Sigmoid colon (tissue), 7 donors: Measurements from ENCODE around the gene NCKAP5. TPM values are rescaled to one million over a fixed set of nuclear protein-coding genes. Genes with fewer than 3 reads are reported as not detected.

ENCODE experiments used
- DNase-seq: peaks from one replicate; pipeline ENCODE4 v3.0.0-alpha.2; 2019
- H3K27ac ChIP-seq, 4 donors: fragments of 200-600 bp; sonication (generic); one replicate each; pipeline ENCODE4 v1.5.1; 2016 to 2019; ENCODE audit warnings: mild to moderate bottlenecking in 1 of 4
- H3K27me3 ChIP-seq, 3 donors: fragments of 200-600 bp; sonication (generic); one replicate each; pipeline ENCODE4 v1.5.1; 2019; ENCODE audit warnings: mild to moderate bottlenecking in 1 of 3
- H3K36me3 ChIP-seq, 4 donors: fragments of 200-600 bp; sonication (generic); one replicate each; pipeline ENCODE4 v1.5.1; 2016 to 2019
- H3K4me1 ChIP-seq, 4 donors: fragments of 200-600 bp; sonication (generic); one replicate each; pipeline ENCODE4 v1.5.1; 2017 to 2019
- H3K4me3 ChIP-seq, 4 donors: fragments of 200-600 bp; sonication (generic); one replicate each; pipeline ENCODE4 v1.5.1; 2017 to 2019; ENCODE audit warnings: mild to moderate bottlenecking in 2 of 4, moderate library complexity in 1 of 4
- H3K9me3 ChIP-seq, 4 donors: fragments of 200-600 bp in 3 of 4; sonication (generic) in 3 of 4; one replicate each; pipeline versions ENCODE4 v1.5.1 to v1.6.1; 2013 to 2019
- EP300 ChIP-seq, 4 donors: sonication (generic); formaldehyde crosslinking; IDR thresholded peaks; one replicate each; pipeline ENCODE4 v1.6.1; 2017; ENCODE audit warnings: antibody characterized with exemption in 4 of 4
- POLR2A ChIP-seq, 2 donors: fragments of 450-650 bp; IDR thresholded peaks; one replicate each; pipeline ENCODE4 v1.6.1; 2016; ENCODE audit warnings: antibody characterized with exemption in 2 of 2, mild to moderate bottlenecking in 2 of 2, moderate library complexity in 2 of 2
- POLR2AphosphoS5 ChIP-seq, 4 donors: sonication (generic); formaldehyde crosslinking; IDR thresholded peaks; one replicate each; pipeline ENCODE4 v1.6.1; 2017; ENCODE audit warnings: antibody characterized with exemption in 4 of 4
- WGBS, 2 donors: extraction: QIAGEN DNeasy Blood & Tissue Kit; methylation state at CpG; one replicate each; pipeline ENCODE4 v1.1.7; 2013; 5-methylcytosine and 5-hydroxymethylcytosine counted together
- intact Hi-C: fragments of 100-400 bp; cut with DNase I; formaldehyde crosslinking; loops from one replicate; pipeline ENCODE4 v1.15.1; 2023
- polyA plus RNA-seq, 3 donors: library from polyadenylated mRNA; stranded (reverse); fragments of 200-250 nt; gene quantifications; one replicate each; pipeline ENCODE4 v1.2.3, GENCODE V29; 2013
- total RNA-seq, 4 donors: library from RNA; depleted of rRNA; stranded (reverse); fragments of >200 nt; gene quantifications; one replicate each; pipeline ENCODE4 v1.1.0, GENCODE V29; 2016
- TF ChIP-seq, protein P1 (sequence below), 4 experiments: fragments of 450-650 bp in 3 of 4; fragments of 200-600 bp in 1 of 4; IDR thresholded peaks; one replicate each; pipeline ENCODE4 v1.5.1; 2016 to 2019; ENCODE audit warnings: antibody characterized with exemption in 4 of 4, mild to moderate bottlenecking in 3 of 4, moderate library complexity in 2 of 4
- donor health status: healthy with polysubstance abuse.
- donor health status: Bipolar disorder and iron deficiency.
- donor health status: healthy.

NCKAP5 gene
- total and polyA plus RNA-seq, 7 donors = under 0.01 to 3.7 (median 0.60) TPM

DNA sequence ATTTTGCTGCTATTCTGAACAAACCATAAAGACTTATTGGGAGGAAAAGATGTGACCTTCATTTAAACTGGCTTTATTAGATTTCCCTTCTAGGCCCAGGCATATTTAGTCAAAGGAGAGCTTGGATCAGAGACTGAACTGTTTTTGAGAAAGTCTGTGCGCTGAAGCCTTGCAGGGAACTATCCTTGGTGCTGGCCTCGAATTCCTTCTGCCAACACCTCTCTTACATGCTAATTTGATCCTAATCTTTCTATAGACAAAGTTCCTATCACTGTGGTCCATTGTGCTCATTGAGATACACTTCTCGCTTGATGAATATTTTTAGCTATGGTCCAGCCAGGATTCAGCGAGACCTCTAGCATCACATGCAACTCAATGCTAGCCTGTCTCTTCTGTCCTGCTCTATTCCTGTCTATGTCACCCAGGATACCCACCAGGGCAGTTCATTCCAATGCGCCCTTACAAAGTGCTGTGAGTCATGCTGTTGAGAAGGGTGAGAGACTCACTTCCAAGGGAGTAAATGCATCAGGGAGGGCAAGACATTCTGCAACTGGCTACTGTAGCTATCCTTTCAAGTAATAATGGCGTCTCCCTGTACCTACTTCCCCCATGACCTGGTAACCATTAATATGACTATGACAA, 541.6 kb downstream of the NCKAP5 start:
- no peak for TF ChIP-seq POLR2AphosphoS5 (IDR thresholded peaks at IDR 0.05)
- no peak for TF ChIP-seq EP300 (IDR thresholded peaks at IDR 0.05)
- TF ChIP-seq, protein P1, sequence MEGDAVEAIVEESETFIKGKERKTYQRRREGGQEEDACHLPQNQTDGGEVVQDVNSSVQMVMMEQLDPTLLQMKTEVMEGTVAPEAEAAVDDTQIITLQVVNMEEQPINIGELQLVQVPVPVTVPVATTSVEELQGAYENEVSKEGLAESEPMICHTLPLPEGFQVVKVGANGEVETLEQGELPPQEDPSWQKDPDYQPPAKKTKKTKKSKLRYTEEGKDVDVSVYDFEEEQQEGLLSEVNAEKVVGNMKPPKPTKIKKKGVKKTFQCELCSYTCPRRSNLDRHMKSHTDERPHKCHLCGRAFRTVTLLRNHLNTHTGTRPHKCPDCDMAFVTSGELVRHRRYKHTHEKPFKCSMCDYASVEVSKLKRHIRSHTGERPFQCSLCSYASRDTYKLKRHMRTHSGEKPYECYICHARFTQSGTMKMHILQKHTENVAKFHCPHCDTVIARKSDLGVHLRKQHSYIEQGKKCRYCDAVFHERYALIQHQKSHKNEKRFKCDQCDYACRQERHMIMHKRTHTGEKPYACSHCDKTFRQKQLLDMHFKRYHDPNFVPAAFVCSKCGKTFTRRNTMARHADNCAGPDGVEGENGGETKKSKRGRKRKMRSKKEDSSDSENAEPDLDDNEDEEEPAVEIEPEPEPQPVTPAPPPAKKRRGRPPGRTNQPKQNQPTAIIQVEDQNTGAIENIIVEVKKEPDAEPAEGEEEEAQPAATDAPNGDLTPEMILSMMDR (IDR thresholded peaks at IDR 0.05) = no peak
- TF ChIP-seq POLR2A (IDR thresholded peaks at IDR 0.05) = no peak
- H3K4me1 ChIP-seq = no peaks in the 10 kb centered on the region
- no peak for DNase-seq

GRCh38 chr2:133025004-133025403, 543.3 kb downstream of the NCKAP5 start:
- DNase-seq = no peak
- no peaks in the 10 kb centered on the region for H3K9me3 ChIP-seq
- no peak overlapping the region for H3K27ac ChIP-seq
- no peaks in the 10 kb centered on the region for H3K27me3 ChIP-seq
- H3K4me3 ChIP-seq = no peak overlapping the region
- H3K4me1 ChIP-seq = no peaks in the 10 kb centered on the region
- intact Hi-C loops = no loop called here
- TF ChIP-seq, protein P1 (IDR thresholded peaks at IDR 0.05) = no peak
- TF ChIP-seq POLR2A (IDR thresholded peaks at IDR 0.05) (no peak), POLR2AphosphoS5 (IDR thresholded peaks at IDR 0.05) (no peak), EP300 (IDR thresholded peaks at IDR 0.05) (no peak)
- WGBS, 2 donors = 61 to 81% methylated on average over 3 of the region's 3 CpGs
- H3K36me3 ChIP-seq = no peaks in the 10 kb centered on the region

More for the DNA sequence above, 541.6 kb downstream of the NCKAP5 start:
- intact Hi-C loops = no loop called here
- Histone ChIP-seq H3K36me3 (no peaks in the 10 kb centered on the region), H3K27me3 (no peaks in the 10 kb centered on the region), H3K9me3 (no peaks in the 10 kb centered on the region), H3K4me3 (no peak overlapping the region), H3K27ac (no peak overlapping the region)
- 51 to 75% methylated on average over 6 of the region's 6 CpGs for WGBS, 2 donors

- Histone ChIP-seq H3K4me1 (no peaks in the 10 kb centered on the region), H3K4me3 (no peak overlapping the region), H3K36me3 (no peaks in the 10 kb centered on the region), H3K27me3 (no peaks in the 10 kb centered on the region), H3K9me3 (peaks cover 0 to 2% (median 0%) of the 10 kb centered on the region in 4 donors), H3K27ac (no peak overlapping the region)
- DNase-seq = no peak
- 74 to 79% methylated on average over 6 of the region's 6 CpGs for WGBS, 2 donors
- TF ChIP-seq POLR2AphosphoS5 (IDR thresholded peaks at IDR 0.05) = no peak
- no peak for TF ChIP-seq EP300 (IDR thresholded peaks at IDR 0.05)
- no peak for TF ChIP-seq POLR2A (IDR thresholded peaks at IDR 0.05)
- TF ChIP-seq, protein P1 (IDR thresholded peaks at IDR 0.05) = no peak
- intact Hi-C loops = no loop called here
These were observed 555.2 kb downstream of the NCKAP5 start for GRCh38 chr2:133012847-133013734.

- no peak overlapping the region for H3K4me3 ChIP-seq
- TF ChIP-seq EP300 (IDR thresholded peaks at IDR 0.05) = no peak
- no peak for TF ChIP-seq POLR2AphosphoS5 (IDR thresholded peaks at IDR 0.05)
- no peaks in the 10 kb centered on the region for H3K36me3 ChIP-seq
- intact Hi-C loops = no loop called here
- no peak overlapping the region for H3K27ac ChIP-seq
- H3K4me1 ChIP-seq = no peaks in the 10 kb centered on the region
- H3K27me3 ChIP-seq = no peaks in the 10 kb centered on the region
- 90 to 96% methylated on average over 5 of the region's 5 CpGs for WGBS, 2 donors
- DNase-seq = no peak
- H3K9me3 ChIP-seq = peaks cover 0 to 3% (median 2%) of the 10 kb centered on the region in 4 donors
These were observed 563.6 kb downstream of the NCKAP5 start for GRCh38 chr2:133004623-133005022.

DNA sequence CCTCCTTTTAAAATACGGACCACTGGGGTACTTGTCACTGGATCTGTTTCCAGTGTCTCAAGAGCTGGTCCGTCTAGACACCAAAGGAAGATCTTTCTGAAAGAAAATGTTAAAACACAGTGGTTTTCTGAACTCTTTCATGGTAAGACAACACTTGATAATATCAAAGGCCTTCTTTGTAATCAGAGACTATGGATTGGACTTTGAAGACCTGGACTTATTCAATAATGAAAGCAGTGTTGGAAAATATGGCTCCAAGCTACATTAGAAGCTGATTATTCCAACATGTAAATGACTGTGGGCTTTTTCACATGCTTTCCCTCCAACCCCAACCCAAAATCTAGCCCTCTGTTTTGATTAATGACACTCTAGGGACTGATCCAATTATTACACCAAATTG, 568.8 kb downstream of the NCKAP5 start:
- Histone ChIP-seq H3K36me3 (no peaks in the 10 kb centered on the region), H3K9me3 (peaks cover 0 to 3% (median 1%) of the 10 kb centered on the region in 4 donors), H3K27ac (no peak overlapping the region), H3K27me3 (no peaks in the 10 kb centered on the region), H3K4me3 (no peak overlapping the region), H3K4me1 (no peaks in the 10 kb centered on the region)
- WGBS, 2 donors = 83 to 91% methylated on average over 2 of the region's 2 CpGs
- intact Hi-C loops = no loop called here
- DNase-seq = no peak
- TF ChIP-seq, protein P1 (IDR thresholded peaks at IDR 0.05) = no peak
- TF ChIP-seq EP300 (IDR thresholded peaks at IDR 0.05) (no peak), POLR2AphosphoS5 (IDR thresholded peaks at IDR 0.05) (no peak), POLR2A (IDR thresholded peaks at IDR 0.05) (no peak)
